HG03108 (cell line): ENCODE data around the gene ARID3C.

Experiments
- ATAC-seq: cut with Tn5 transposase; IDR thresholded peaks from one replicate; pipeline ENCODE4 v1.9.1; 2021; ENCODE audit warnings: moderate library complexity; ENCODE audit not compliant: unreplicated experiment

Gene ARID3C

GRCh38 chr9:34601937-34602573 is 26.8 kb downstream of the ARID3C start:
- ATAC-seq: no peak

DNA sequence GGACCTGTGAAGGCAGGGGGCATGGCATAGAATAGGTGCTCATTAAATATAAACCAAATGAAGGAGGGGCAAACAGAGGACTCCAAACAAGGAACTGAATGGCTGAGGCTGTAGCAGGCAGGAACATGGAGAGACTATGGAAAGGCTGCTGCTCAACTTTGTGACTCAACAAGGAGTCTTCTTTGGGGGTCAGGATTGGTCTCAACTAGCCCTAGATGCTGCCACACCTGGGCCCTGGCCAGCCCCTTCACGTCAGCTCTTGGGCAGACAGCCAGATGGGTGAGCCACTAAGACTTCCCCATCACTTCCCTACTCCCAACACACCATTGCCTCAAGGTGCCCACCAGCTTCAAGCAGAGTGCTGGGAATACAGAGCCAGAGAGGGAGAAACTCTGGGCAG is 28.0 kb downstream of the ARID3C start:
- ATAC-seq: no peak

DNA sequence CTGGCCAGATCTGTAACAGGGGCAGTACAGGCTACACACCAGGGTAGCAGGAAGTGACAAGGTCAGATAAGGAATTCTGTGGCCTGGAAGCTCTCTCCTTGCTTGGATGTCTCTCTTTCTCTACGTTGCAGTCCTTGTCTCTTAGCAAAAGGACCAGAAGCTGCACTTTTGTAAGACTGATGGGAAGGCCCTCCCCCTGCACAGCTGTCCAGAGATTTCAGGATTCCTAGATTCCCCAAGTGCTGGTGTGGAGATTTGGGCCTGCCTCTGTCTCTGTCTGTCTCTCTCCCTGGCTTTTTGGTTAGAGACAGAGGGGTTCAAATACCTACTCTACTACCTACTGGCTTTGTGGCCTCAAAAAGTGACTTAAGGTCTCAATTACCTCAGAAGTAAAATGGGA is 29.3 kb downstream of the ARID3C start:
- ATAC-seq: no peak

GRCh38 chr9:34594177-34594576 is 34.7 kb downstream of the ARID3C start:
- no peak for ATAC-seq

DNA sequence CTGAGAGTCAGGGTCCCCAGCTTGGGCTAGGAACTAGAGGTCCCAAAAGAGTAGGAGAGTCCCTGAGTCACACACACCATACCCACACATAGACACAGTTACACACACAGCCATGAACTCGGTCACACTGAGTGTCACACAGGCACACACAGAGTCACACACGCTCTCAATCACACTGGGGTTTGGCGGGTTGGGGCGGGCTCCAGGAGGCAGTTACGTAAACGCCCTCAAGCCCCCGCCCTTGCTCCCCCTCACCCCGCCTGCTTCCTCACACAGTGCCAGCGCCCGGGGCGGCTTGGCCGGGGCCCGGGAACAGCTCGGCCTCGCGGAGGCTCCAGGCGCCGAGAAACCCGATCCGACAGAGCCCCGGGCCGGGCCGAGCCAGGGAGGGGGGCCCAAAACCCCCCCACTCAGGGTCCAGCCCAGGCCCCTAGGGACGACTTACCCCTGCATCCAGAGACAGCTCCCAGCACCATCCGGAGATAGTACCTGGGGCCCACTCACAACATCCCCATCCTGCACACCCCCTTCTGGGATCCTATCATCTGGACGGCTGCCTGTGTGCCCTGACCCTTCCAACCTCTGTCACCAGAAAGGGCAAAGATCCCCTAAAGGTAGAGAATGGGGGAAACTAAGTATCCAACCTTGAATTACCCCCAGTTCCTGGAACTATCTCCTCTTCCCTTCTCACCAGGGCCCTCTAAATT is 35.8 kb downstream of the ARID3C start:
- no peak for ATAC-seq

- no peak for ATAC-seq
Observed at GRCh38 chr9:34591917-34592866, 36.7 kb downstream of the ARID3C start.

GRCh38 chr9:34591248-34591916 is 37.5 kb downstream of the ARID3C start:
- no peak for ATAC-seq

DNA sequence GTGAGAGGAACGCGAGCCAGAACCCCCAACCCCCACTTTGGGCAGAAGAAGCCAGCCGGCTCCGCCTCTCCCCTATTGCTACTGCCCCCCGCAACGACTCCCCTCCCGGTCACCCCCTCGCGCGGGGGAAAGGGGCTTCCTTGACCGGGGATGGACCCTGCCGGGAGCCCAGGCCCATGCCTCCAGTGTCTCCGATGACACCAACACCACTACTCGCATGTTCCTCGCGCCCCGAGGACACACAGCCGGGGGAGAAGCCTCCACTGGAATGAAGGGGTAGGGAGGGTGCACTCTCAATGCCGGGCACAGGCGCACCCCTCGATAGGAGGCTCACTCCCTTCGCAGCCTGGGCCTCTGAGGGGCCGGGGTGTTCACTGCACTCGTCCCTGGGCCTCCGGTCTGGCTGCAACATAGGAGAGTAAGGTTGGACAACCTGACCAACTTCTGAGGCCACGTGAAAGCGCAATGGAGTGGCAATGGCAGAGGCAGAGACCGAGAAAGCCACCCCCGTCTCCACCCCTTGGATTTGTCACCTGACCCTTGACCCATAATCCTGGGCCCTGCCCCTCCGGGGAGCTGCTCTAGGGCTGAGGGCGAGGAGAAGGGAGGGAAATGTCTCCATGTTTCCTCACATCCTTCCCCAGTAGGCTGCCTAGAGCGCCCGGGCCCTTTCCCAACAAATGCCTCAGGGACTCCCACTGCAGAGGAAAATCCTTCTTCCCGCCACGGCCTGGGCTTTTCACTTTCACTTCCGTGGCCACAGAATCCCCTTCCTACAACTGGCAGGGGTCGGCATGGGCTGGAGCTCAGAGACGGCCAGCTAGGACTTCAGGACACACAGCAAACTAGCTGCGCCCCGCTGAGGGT is 38.3 kb downstream of the ARID3C start:
- no peak for ATAC-seq

DNA sequence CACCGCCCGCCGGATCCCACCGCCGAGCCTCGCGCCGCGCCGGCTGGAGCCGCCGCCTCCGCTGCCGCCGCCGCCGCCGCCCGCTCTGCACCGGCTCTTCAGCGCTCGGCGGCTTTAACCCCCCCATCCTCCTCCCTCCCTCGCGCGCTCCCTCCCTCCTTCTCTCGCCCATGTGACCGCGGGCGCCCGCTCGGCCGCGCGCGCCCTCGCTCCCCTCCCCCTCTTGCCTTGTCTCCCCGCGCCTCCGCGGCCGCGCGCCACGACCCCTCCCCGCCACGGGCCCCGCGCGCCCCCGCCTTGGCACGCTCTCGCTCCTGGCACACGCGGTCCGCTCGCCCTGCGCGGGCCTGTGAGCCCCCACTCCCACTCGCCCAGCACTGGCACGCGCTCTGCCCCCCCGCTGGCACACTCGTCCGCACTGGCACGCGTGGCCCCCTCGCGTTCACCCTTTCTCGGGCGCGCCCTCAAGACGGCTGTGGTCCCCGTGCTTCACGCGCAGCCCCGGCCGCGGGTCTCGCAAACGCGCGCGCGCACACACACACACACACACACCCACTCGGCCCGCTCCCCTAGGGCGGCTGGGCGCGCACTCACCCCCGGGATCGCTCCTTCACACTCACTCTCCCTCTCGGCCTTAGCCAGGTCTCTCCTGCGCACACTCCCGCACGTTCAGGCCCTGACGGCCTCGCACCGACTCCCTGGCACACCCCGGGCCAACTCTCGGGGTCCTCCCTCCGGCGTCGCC is 39.1 kb downstream of the ARID3C start, which contains the start of gene CNTFR:
TSS of gene CNTFR (minus strand) at position 89 of the 745 bp plus-strand sequence. CDS start 20,743 bp downstream, outside the sequence.
- ATAC-seq: no peak

GRCh38 chr9:34588671-34589635 is 39.9 kb downstream of the ARID3C start:
- no peak for ATAC-seq

DNA sequence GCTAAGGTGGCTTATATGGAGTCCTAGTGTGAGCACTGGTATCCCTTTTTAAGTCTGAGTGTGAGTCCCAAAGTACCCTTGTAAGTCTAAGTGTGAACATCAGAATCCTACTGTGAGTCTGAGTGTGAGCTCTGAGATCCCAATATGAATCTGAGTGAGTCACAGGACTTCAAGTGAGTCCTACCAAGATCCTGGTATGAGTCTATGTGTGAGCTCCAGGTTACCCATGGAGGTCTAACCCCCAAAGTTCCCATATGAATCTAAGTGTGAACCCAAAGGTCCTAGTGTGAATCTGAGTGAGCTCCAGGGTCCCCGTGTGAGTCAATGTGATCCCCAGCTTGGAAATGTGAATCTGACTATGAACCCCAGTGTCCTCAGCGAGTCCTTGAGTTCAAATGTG is 41.6 kb downstream of the ARID3C start:
- ATAC-seq: no peak

- no peak for ATAC-seq
Observed at GRCh38 chr9:34585946-34586669, 42.8 kb downstream of the ARID3C start.

- ATAC-seq: no peak
Observed at GRCh38 chr9:34584970-34585369, 43.9 kb downstream of the ARID3C start.

DNA sequence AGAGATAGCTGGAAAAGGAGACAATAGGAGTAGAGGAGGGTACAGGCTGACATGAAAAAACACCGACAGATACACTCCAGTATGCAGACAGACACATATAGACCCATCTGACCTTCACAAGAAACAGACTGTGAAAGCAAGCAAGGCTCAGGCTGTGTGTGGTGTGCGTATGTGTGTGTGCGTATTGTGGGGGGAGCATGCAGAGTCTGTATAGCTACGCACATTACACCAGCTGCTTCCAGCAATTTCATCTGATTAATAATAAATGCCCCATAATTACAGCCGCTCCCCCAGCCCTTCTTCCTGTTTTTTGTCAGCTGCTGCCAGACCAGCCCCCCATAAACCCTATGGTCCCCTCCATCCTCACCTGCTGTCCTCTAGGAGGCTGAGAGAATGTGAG is 46.1 kb downstream of the ARID3C start:
- ATAC-seq: no peak

DNA sequence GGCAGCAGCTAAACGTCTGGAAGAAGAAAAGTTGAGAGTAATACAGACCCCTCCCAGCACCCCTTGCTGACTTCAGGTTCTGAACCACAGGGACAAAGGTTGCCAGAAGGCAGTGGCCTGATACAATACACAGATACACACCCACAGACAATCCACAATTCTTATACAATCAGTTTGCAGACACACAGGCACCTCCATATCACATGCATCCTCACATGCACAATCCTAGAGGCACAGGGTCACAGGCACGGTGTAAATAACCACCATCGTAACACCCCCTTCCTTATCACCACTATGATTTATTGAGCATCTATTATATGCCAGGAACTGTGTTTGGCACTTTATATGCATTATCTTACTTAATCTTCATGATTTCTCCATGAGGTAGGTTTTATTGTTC is 47.5 kb downstream of the ARID3C start:
- ATAC-seq: no peak

DNA sequence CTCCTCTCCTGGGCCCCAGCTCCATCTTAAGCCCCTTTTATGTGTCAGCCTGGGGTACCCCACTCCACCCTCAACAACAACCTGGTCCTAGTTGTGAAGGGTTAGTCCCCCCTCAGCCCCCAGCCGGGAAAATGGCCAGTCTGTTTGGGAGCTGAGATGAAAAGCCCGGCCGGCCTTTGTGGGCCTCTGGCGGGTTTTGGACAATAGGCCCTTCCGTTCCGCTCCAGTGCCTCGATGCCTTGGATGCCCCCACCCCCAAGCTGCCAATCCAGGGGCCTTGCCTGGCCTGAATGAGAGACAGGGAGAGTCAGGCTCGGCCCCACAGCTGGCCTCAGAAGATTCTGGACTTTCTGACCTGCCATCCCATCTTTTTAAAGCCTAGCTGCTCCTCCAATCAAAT is 48.5 kb downstream of the ARID3C start:
- no peak for ATAC-seq

GRCh38 chr9:34579808-34580163 is 49.1 kb downstream of the ARID3C start:
- ATAC-seq: no peak
